WTC11 (cell line): ENCODE measurements around the gene ZSWIM6.

Experiments
- CREM ChIP-seq: sonication (generic); formaldehyde crosslinking; IDR thresholded peaks from 2 replicates; pipeline ENCODE4 v1.8.1; 2022; ENCODE audit warnings: mild to moderate bottlenecking, missing genetic modification reagents, moderate library complexity
- CTCF ChIP-seq: fragments of 200-600 bp; IDR thresholded peaks from 2 replicates; pipeline ENCODE4 v1.8.0; 2022; ENCODE audit warnings: antibody characterized with exemption
- IRF2 ChIP-seq: sonication (generic); formaldehyde crosslinking; IDR thresholded peaks from 2 replicates; pipeline ENCODE4 v1.8.0; 2022; ENCODE audit warnings: low read depth, missing genetic modification reagents, borderline replicate concordance
- SP1 ChIP-seq: sonication (generic); formaldehyde crosslinking; conservative IDR thresholded peaks from 2 replicates; pipeline ENCODE4 v1.8.1; 2022; ENCODE audit warnings: missing genetic modification reagents
- TP53 ChIP-seq: sonication (generic); formaldehyde crosslinking; IDR thresholded peaks from 2 replicates; pipeline ENCODE4 v1.8.1; 2023; ENCODE audit warnings: mild to moderate bottlenecking, missing genetic modification reagents
- TF ChIP-seq, protein P1 (sequence below): sonication (generic); formaldehyde crosslinking; IDR thresholded peaks from 2 replicates; pipeline ENCODE4 v1.8.0; 2022; ENCODE audit warnings: mild to moderate bottlenecking, missing genetic modification reagents

GRCh38 chr5:61313960-61314681 is 17.9 kb upstream of the ZSWIM6 start:
- TF ChIP-seq, protein P1, sequence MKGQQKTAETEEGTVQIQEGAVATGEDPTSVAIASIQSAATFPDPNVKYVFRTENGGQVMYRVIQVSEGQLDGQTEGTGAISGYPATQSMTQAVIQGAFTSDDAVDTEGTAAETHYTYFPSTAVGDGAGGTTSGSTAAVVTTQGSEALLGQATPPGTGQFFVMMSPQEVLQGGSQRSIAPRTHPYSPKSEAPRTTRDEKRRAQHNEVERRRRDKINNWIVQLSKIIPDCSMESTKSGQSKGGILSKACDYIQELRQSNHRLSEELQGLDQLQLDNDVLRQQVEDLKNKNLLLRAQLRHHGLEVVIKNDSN, result no peak
- TF ChIP-seq IRF2 (CRISPR knock-in tag), result no peak
- no peak for TF ChIP-seq CTCF
- TF ChIP-seq CREM (CRISPR knock-in tag), result no peak
- TF ChIP-seq SP1 (CRISPR knock-in tag), result no peak
- TF ChIP-seq TP53 (CRISPR knock-in tag), result no peak
